ENCODE data around the gene RTN4RL2. TPM values are rescaled to one million over a fixed set of nuclear protein-coding genes. Genes with fewer than 3 reads are reported as not detected.

RTN4RL2 gene
- total RNA-seq, 1 experiment from 2014 or later, result 0.90 TPM

- H3K9me3 ChIP-seq (ENCODE audit: control insufficient read depth, insufficient read depth, low read depth, low read length), result no peaks in the 10 kb centered on the region
- no peaks in the 10 kb centered on the region for H3K36me3 ChIP-seq (ENCODE audit: control insufficient read depth, insufficient read depth, low read length)
- DNase-seq (ENCODE audit: low read depth, low spot score) (no peak), ATAC-seq (no peak)
- H3K27me3 ChIP-seq (ENCODE audit: control insufficient read depth, insufficient read depth, low read length), result 0 out of 2 replicates have a peak, but pooled peaks cover under 1% of the 10 kb centered on the region
- in situ Hi-C loops (cut with HindIII; ENCODE audit: low pct_unique_long_range_greater_than_20kb, low sequenced_read_pairs), result no loop called here
- intact Hi-C loops (cut with micrococcal nuclease; ENCODE audit: unreplicated experiment), result no loop called here
- no peak overlapping the region for H3K27ac ChIP-seq (ENCODE audit: low read length)
- ChIA-PET CTCF (no interaction called here), POLR2A (no interaction called here)
- no peak for TF ChIP-seq TCF7L2 (IDR thresholded peaks at IDR 0.05; ENCODE audit: low read depth, low read length)
- TF ChIP-seq, protein P1, sequence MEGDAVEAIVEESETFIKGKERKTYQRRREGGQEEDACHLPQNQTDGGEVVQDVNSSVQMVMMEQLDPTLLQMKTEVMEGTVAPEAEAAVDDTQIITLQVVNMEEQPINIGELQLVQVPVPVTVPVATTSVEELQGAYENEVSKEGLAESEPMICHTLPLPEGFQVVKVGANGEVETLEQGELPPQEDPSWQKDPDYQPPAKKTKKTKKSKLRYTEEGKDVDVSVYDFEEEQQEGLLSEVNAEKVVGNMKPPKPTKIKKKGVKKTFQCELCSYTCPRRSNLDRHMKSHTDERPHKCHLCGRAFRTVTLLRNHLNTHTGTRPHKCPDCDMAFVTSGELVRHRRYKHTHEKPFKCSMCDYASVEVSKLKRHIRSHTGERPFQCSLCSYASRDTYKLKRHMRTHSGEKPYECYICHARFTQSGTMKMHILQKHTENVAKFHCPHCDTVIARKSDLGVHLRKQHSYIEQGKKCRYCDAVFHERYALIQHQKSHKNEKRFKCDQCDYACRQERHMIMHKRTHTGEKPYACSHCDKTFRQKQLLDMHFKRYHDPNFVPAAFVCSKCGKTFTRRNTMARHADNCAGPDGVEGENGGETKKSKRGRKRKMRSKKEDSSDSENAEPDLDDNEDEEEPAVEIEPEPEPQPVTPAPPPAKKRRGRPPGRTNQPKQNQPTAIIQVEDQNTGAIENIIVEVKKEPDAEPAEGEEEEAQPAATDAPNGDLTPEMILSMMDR (IDR thresholded peaks at IDR 0.05), result no peak
- TF ChIP-seq, protein P2, sequence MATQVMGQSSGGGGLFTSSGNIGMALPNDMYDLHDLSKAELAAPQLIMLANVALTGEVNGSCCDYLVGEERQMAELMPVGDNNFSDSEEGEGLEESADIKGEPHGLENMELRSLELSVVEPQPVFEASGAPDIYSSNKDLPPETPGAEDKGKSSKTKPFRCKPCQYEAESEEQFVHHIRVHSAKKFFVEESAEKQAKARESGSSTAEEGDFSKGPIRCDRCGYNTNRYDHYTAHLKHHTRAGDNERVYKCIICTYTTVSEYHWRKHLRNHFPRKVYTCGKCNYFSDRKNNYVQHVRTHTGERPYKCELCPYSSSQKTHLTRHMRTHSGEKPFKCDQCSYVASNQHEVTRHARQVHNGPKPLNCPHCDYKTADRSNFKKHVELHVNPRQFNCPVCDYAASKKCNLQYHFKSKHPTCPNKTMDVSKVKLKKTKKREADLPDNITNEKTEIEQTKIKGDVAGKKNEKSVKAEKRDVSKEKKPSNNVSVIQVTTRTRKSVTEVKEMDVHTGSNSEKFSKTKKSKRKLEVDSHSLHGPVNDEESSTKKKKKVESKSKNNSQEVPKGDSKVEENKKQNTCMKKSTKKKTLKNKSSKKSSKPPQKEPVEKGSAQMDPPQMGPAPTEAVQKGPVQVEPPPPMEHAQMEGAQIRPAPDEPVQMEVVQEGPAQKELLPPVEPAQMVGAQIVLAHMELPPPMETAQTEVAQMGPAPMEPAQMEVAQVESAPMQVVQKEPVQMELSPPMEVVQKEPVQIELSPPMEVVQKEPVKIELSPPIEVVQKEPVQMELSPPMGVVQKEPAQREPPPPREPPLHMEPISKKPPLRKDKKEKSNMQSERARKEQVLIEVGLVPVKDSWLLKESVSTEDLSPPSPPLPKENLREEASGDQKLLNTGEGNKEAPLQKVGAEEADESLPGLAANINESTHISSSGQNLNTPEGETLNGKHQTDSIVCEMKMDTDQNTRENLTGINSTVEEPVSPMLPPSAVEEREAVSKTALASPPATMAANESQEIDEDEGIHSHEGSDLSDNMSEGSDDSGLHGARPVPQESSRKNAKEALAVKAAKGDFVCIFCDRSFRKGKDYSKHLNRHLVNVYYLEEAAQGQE (IDR thresholded peaks at IDR 0.05; ENCODE audit: insufficient read depth in 1 of 2, low read depth in 2 of 2, low read length in 1 of 2), result no peak
- no peak for TF ChIP-seq SIN3A (IDR thresholded peaks at IDR 0.05; ENCODE audit: borderline replicate concordance, insufficient read depth, low read depth, low read length)
- H3K4me1 ChIP-seq (ENCODE audit: control insufficient read depth, insufficient read depth, low read length), result peaks cover 8% of the 10 kb centered on the region
- H3K4me3 ChIP-seq (ENCODE audit: low read depth in 2 of 2, low read length in 2 of 2), result no peak overlapping the region
- no TSS peak for BruUV-seq (replicated peaks)
Measured at GRCh38 chr11:57422669-57423068, 37.7 kb upstream of the RTN4RL2 start.

- ChIA-PET POLR2A (no interaction called here), CTCF (interaction anchor here (0.7 kb wide), 1 partner anchor 59 kb away, joined by 7 read pairs; no protein-coding TSS in a partner anchor)
- no peaks in the 10 kb centered on the region for H3K36me3 ChIP-seq (ENCODE audit: control insufficient read depth, insufficient read depth, low read length)
- H3K27ac ChIP-seq (ENCODE audit: low read length), result no peak overlapping the region
- ATAC-seq, result no peak
- intact Hi-C loops (cut with micrococcal nuclease; ENCODE audit: unreplicated experiment), result no loop called here
- 0 out of 2 replicates have a peak, but pooled peaks cover 4% of the 10 kb centered on the region for H3K27me3 ChIP-seq (ENCODE audit: control insufficient read depth, insufficient read depth, low read length)
- in situ Hi-C loops (cut with HindIII; ENCODE audit: low pct_unique_long_range_greater_than_20kb, low sequenced_read_pairs), result no loop called here
- H3K4me3 ChIP-seq (ENCODE audit: low read depth in 2 of 2, low read length in 2 of 2), result no peak overlapping the region
- no TSS peak for BruUV-seq (replicated peaks)
- H3K9me3 ChIP-seq (ENCODE audit: control insufficient read depth, insufficient read depth, low read depth, low read length), result no peaks in the 10 kb centered on the region
- DNase-seq (ENCODE audit: low read depth, low spot score), result no peak
- H3K4me1 ChIP-seq (ENCODE audit: control insufficient read depth, insufficient read depth, low read length), result peaks cover 8% of the 10 kb centered on the region
- no peak for TF ChIP-seq POLR2AphosphoS5 (IDR thresholded peaks at IDR 0.05; ENCODE audit: low read depth, low read length)
- TF ChIP-seq, protein P1 (IDR thresholded peaks at IDR 0.05), result no peak
- no peak for TF ChIP-seq TCF7L2 (IDR thresholded peaks at IDR 0.05; ENCODE audit: low read depth, low read length)
- TF ChIP-seq, protein P2 (IDR thresholded peaks at IDR 0.05; ENCODE audit: insufficient read depth in 1 of 2, low read depth in 2 of 2, low read length in 1 of 2), result no peak
- no peak for TF ChIP-seq SIN3A (IDR thresholded peaks at IDR 0.05; ENCODE audit: borderline replicate concordance, insufficient read depth, low read depth, low read length)
Measured at GRCh38 chr11:57424137-57424791, 36.1 kb upstream of the RTN4RL2 start.
